ENCODE results near the gene CNGB1.

- no peak for TF ChIP-seq EZH2phosphoT487 (IDR thresholded peaks at IDR 0.05)
- TF ChIP-seq CTCF (IDR thresholded peaks at IDR 0.05), result no peak
- no peak for TF ChIP-seq EZH2 (IDR thresholded peaks at IDR 0.05)
These were observed 60.2 kb downstream of the CNGB1 start for GRCh38 chr16:57910696-57911095.
